HCT116 (cell line): ENCODE results near the gene NOS2. TPM values are rescaled to one million over a fixed set of nuclear protein-coding genes. Genes with fewer than 3 reads are reported as not detected.
"Not testable (repeated sequence)": the region's sequence is repeated elsewhere in the genome, so short reads cannot be mapped to it uniquely, and the experiment has no call there.

Source experiments
- ATAC-seq: fragments of 200-7000 bp; cut with Tn5 transposase; 2 replicates; pipeline ENCODE4 v1.9.1; 2020; ENCODE audit warnings: mild to moderate bottlenecking, moderate library complexity
- BruUV-seq: library from RNA; stranded (reverse); fragments of 400-500 nt; replicated peaks from 2 replicates; lab custom pipeline; 2021; lab: Mats Ljungman, UMichigan
- CTCF ChIA-PET: fragments of 300-600 bp; sonication (Branson Sonifier 250); formaldehyde crosslinking; loops from one replicate; lab custom pipeline; 2021; ENCODE audit warnings: antibody characterized with exemption; lab: Charles Lee
- POLR2A ChIA-PET: fragments of 300-600, 350-600 bp; sonication (Branson Sonifier 250); formaldehyde crosslinking; loops from one replicate; lab custom pipeline; 2021; ENCODE audit warnings: antibody characterized with exemption; lab: Charles Lee
- RAD21 ChIA-PET, 2 experiments: fragments of 300-600 bp; sonication (Branson Sonifier 250); formaldehyde crosslinking; loops; one replicate each; lab custom pipeline; 2023; ENCODE audit warnings: low total read pairs in 2 of 2; ENCODE audit not compliant: uncharacterized antibody in 2 of 2, unreplicated experiment in 2 of 2, low non-redundant PET in 1 of 2; lab: Charles Lee
- DNase-seq: peaks from one replicate; pipeline ENCODE4 v3.0.0-alpha.2; 2010; ENCODE audit warnings: low read depth, low spot score
- H2AFZ ChIP-seq: fragments of 200-600 bp; shearing (Covaris generic), sonication (generic); 2 replicates; pipeline ENCODE4 v1.6.1; 2017; ENCODE audit warnings: low read depth, mixed run types, mixed read lengths, antibody characterized with exemption, low read length; ENCODE audit not compliant: poor library complexity, severe bottlenecking
- H3K27ac ChIP-seq: 2 replicates; pipeline ENCODE4 v1.5.1; 2012; ENCODE audit warnings: low read depth, low read length
- H3K27me3 ChIP-seq: fragments of 200-600 bp; sonication (generic); 2 replicates; pipeline ENCODE4 v1.6.1; 2016; ENCODE audit warnings: mixed run types, low read length, mixed read lengths; ENCODE audit not compliant: insufficient read depth
- H3K36me3 ChIP-seq, 2 experiments: fragments of 200-500 bp in 1 of 2; fragments of 200-600 bp in 1 of 2; sonication (Bioruptor generic) in 1 of 2; sonication (generic) in 1 of 2; 2 replicates each; pipeline versions ENCODE4 v1.5.1 to v1.6.1; 2014 to 2016; ENCODE audit warnings: low read length in 2 of 2, inconsistent platforms in 1 of 2, mixed read lengths in 1 of 2, mixed run types in 1 of 2; ENCODE audit not compliant: insufficient read depth in 2 of 2, control insufficient read depth in 1 of 2
- H3K4me1 ChIP-seq, 2 experiments: fragments of 200-600 bp in 1 of 2; sonication (generic) in 1 of 2; 2 replicates each; pipeline versions ENCODE4 v1.5.1 to v1.6.1; 2012 to 2017; ENCODE audit warnings: low read length in 2 of 2, inconsistent platforms in 1 of 2, mild to moderate bottlenecking in 1 of 2, mixed read lengths in 1 of 2, mixed run types in 1 of 2, moderate library complexity in 1 of 2; ENCODE audit not compliant: insufficient read depth in 2 of 2, control insufficient read depth in 1 of 2
- H3K4me2 ChIP-seq: fragments of 200-600 bp; sonication (generic); 2 replicates; pipeline ENCODE4 v1.6.1; 2017; ENCODE audit warnings: mixed run types, low read length, mixed read lengths
- H3K4me3 ChIP-seq, 2 experiments: fragments of 200-600 bp in 1 of 2; sonication (generic) in 1 of 2; replicated peaks in 1 of 2; 2 replicates each; pipeline ENCODE4 v1.5.1; 2011 to 2016; ENCODE audit warnings: low read length in 2 of 2, control low read depth in 1 of 2, low read depth in 1 of 2, mild to moderate bottlenecking in 1 of 2, mixed read lengths in 1 of 2, mixed run types in 1 of 2
- H3K79me2 ChIP-seq: fragments of 200-600 bp; sonication (generic); 2 replicates; pipeline ENCODE4 v1.6.1; 2017; ENCODE audit warnings: mild to moderate bottlenecking, mixed run types, low read length, moderate library complexity, mixed read lengths; ENCODE audit not compliant: insufficient read depth
- H3K9ac ChIP-seq: fragments of 200-600 bp; sonication (generic); 2 replicates; pipeline ENCODE4 v1.6.1; 2016; ENCODE audit warnings: low read length, mixed read lengths
- H3K9me2 ChIP-seq: fragments of 200-600 bp; sonication (generic), shearing (Covaris generic); 2 replicates; pipeline ENCODE4 v1.6.1; 2017; ENCODE audit warnings: mixed run types, mild to moderate bottlenecking, moderate library complexity; ENCODE audit not compliant: insufficient read depth
- H3K9me3 ChIP-seq, 2 experiments: fragments of 200-500 bp in 1 of 2; fragments of 200-600 bp in 1 of 2; sonication (Bioruptor generic) in 1 of 2; sonication (generic) in 1 of 2; 2 replicates each; pipeline ENCODE4 v1.6.1; 2014 to 2017; ENCODE audit warnings: low read length in 2 of 2, mixed read lengths in 2 of 2, inconsistent platforms in 1 of 2, low read depth in 1 of 2, mild to moderate bottlenecking in 1 of 2, mixed run types in 1 of 2, moderate library complexity in 1 of 2; ENCODE audit not compliant: control insufficient read depth in 1 of 2, insufficient read depth in 1 of 2
- H4K20me1 ChIP-seq: fragments of 200-600 bp; sonication (generic), shearing (Covaris generic); 2 replicates; pipeline ENCODE4 v1.6.1; 2017; ENCODE audit warnings: mixed run types, mild to moderate bottlenecking, moderate library complexity; ENCODE audit not compliant: insufficient read depth
- ELF1 ChIP-seq: IDR thresholded peaks from 2 replicates; pipeline ENCODE4 v1.6.1; 2012; ENCODE audit warnings: low read depth, borderline replicate concordance
- FOSL1 ChIP-seq: IDR thresholded peaks from 2 replicates; pipeline ENCODE4 v1.6.1; 2012; ENCODE audit warnings: low read depth
- JUND ChIP-seq: IDR thresholded peaks from 2 replicates; pipeline ENCODE4 v1.6.1; 2012
- POLR2AphosphoS5 ChIP-seq: IDR thresholded peaks from 2 replicates; pipeline ENCODE4 v1.6.1; 2011; ENCODE audit warnings: mild to moderate bottlenecking, low read depth, low read length, moderate library complexity
- SP1 ChIP-seq: IDR thresholded peaks from 2 replicates; pipeline ENCODE4 v1.6.1; 2012; ENCODE audit warnings: low read depth
- intact Hi-C: fragments of 100-400 bp; cut with micrococcal nuclease; formaldehyde crosslinking; loops from 2 replicates; pipeline ENCODE4 v1.10.0; 2022
- total RNA-seq: library from RNA; stranded (reverse); gene quantifications from one replicate; pipeline ENCODE4 v1.2.1, GENCODE V29; 2021; ENCODE audit not compliant: unreplicated experiment
- TF ChIP-seq, protein P1 (sequence below): IDR thresholded peaks from 2 replicates; pipeline ENCODE4 v1.6.1; 2011; ENCODE audit warnings: mild to moderate bottlenecking, low read length, moderate library complexity; ENCODE audit not compliant: insufficient replicate concordance; ENCODE audit errors: extremely low read depth

The NOS2 gene
- total RNA-seq, 1 experiment from 2014 or later: 0.07 TPM

DNA sequence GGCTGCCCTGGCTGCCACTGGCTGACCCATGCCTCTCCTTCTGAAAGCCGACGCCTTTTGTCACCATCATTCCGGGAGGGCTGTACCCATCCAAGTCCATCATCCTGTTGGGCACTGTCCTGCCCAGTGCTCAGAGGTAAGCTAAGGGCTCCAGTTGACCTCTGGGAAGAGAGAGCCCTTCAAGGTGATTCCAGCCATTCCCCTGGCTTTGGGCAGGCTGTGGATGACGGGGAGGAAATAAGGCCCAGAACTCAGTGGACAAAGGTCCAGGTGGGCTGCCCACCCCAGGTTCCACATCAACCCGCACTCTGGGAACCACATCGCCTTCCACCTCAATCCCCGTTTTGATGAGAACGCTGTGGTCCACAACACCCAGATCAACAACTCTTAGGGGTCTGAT is 45.8 kb downstream of the NOS2 start:
- DNase-seq (no peak), ATAC-seq (no peak)
- TF ChIP-seq, protein P1, sequence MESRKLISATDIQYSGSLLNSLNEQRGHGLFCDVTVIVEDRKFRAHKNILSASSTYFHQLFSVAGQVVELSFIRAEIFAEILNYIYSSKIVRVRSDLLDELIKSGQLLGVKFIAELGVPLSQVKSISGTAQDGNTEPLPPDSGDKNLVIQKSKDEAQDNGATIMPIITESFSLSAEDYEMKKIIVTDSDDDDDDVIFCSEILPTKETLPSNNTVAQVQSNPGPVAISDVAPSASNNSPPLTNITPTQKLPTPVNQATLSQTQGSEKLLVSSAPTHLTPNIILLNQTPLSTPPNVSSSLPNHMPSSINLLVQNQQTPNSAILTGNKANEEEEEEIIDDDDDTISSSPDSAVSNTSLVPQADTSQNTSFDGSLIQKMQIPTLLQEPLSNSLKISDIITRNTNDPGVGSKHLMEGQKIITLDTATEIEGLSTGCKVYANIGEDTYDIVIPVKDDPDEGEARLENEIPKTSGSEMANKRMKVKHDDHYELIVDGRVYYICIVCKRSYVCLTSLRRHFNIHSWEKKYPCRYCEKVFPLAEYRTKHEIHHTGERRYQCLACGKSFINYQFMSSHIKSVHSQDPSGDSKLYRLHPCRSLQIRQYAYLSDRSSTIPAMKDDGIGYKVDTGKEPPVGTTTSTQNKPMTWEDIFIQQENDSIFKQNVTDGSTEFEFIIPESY: no peak
- TF ChIP-seq JUND: no peak
- no peak for TF ChIP-seq FOSL1
- TF ChIP-seq SP1: no peak
- TF ChIP-seq ELF1: no peak
- TF ChIP-seq POLR2AphosphoS5: no peak
- ChIA-PET RAD21 (no interaction called here), CTCF (interaction anchor here (1.6 to 3.3 kb wide), 2 partner anchors 100 to 125 kb away, joined by 4 to 26 read pairs; no protein-coding TSS in a partner anchor), POLR2A (no interaction called here)
- Histone ChIP-seq H3K27ac (no peak overlapping the region), H3K4me1 (no peaks in the 10 kb centered on the region), H3K9me2 (no peaks in the 10 kb centered on the region), H4K20me1 (no peaks in the 10 kb centered on the region), H3K79me2 (no peaks in the 10 kb centered on the region), H3K9ac (no peak overlapping the region), H3K4me3 (no peak overlapping the region), H3K4me2 (no peak overlapping the region), H3K27me3 (no peaks in the 10 kb centered on the region), H2AFZ (no peak overlapping the region), H3K9me3 (no peaks in the 10 kb centered on the region), H3K36me3 (no peaks in the 10 kb centered on the region)
- BruUV-seq: no TSS peak
- intact Hi-C loops: no loop called here

GRCh38 chr17:27753726-27754125 is 46.6 kb downstream of the NOS2 start:
- H3K4me1 ChIP-seq, intact Hi-C loops, H3K9me3 ChIP-seq, H3K27ac ChIP-seq, H3K9me2 ChIP-seq, H3K9ac ChIP-seq, ATAC-seq, DNase-seq, H3K27me3 ChIP-seq, BruUV-seq, H3K79me2 ChIP-seq, H4K20me1 ChIP-seq, H3K4me2 ChIP-seq, H3K4me3 ChIP-seq, POLR2A ChIA-PET, H2AFZ ChIP-seq, RAD21 ChIA-PET, H3K36me3 ChIP-seq: not testable (repeated sequence)
- CTCF ChIA-PET: interaction anchor here (1.6 to 3.3 kb wide), 2 partner anchors 99 to 126 kb away, joined by 4 to 26 read pairs; no protein-coding TSS in a partner anchor
